ENCODE results near the gene TBC1D14.

Gene TBC1D14

GRCh38 chr4:6909113-6909969 is at the start of gene TBC1D14:
Gene TBC1D14, plus strand, starts transcription at chr4:6909826. Its CDS starts 13,564 bp downstream, at chr4:6923390.
- no peak for DNase-seq (ENCODE audit: low read depth, low spot score)

- no peak for DNase-seq (ENCODE audit: low read depth, low spot score)
Observed at GRCh38 chr4:6868386-6868785, 41.2 kb upstream of the TBC1D14 start.

- DNase-seq (ENCODE audit: low read depth, low spot score), result no peak
Observed at GRCh38 chr4:6869944-6870343, 39.7 kb upstream of the TBC1D14 start.

- no peak for DNase-seq (ENCODE audit: low read depth, low spot score)
Observed at GRCh38 chr4:6873291-6873690, 36.3 kb upstream of the TBC1D14 start.

- no peak for DNase-seq (ENCODE audit: low read depth, low spot score)
Observed at GRCh38 chr4:6873792-6874461, 35.7 kb upstream of the TBC1D14 start.

GRCh38 chr4:6874981-6875380 is 34.6 kb upstream of the TBC1D14 start:
- DNase-seq (ENCODE audit: low read depth, low spot score), result no peak

- no peak for DNase-seq (ENCODE audit: low read depth, low spot score)
Observed at GRCh38 chr4:6875431-6875831, 34.2 kb upstream of the TBC1D14 start.

- no peak for DNase-seq (ENCODE audit: low read depth, low spot score)
Observed at GRCh38 chr4:6876440-6876839, 33.2 kb upstream of the TBC1D14 start.

GRCh38 chr4:6877067-6877466 is 32.6 kb upstream of the TBC1D14 start:
- DNase-seq (ENCODE audit: low read depth, low spot score), result no peak

- DNase-seq (ENCODE audit: low read depth, low spot score), result no peak
Observed at GRCh38 chr4:6878451-6879059, 31.1 kb upstream of the TBC1D14 start.

GRCh38 chr4:6880691-6881090 is 28.9 kb upstream of the TBC1D14 start:
- no peak for DNase-seq (ENCODE audit: low read depth, low spot score)

GRCh38 chr4:6881908-6882307 is 27.7 kb upstream of the TBC1D14 start:
- DNase-seq (ENCODE audit: low read depth, low spot score), result no peak

GRCh38 chr4:6884341-6884870 is 25.2 kb upstream of the TBC1D14 start:
- DNase-seq (ENCODE audit: low read depth, low spot score), result peak; percentile 45

- no peak for DNase-seq (ENCODE audit: low read depth, low spot score)
Observed at GRCh38 chr4:6885953-6886557, 23.6 kb upstream of the TBC1D14 start.

- DNase-seq (ENCODE audit: low read depth, low spot score), result no peak
Observed at GRCh38 chr4:6886886-6887285, 22.7 kb upstream of the TBC1D14 start.

- no peak for DNase-seq (ENCODE audit: low read depth, low spot score)
Observed at GRCh38 chr4:6887591-6888371, 21.8 kb upstream of the TBC1D14 start.

- no peak for DNase-seq (ENCODE audit: low read depth, low spot score)
Observed at GRCh38 chr4:6888506-6889071, 21.0 kb upstream of the TBC1D14 start.

- DNase-seq (ENCODE audit: low read depth, low spot score), result no peak
Observed at GRCh38 chr4:6889101-6889735, 20.4 kb upstream of the TBC1D14 start.

GRCh38 chr4:6889736-6890324 is 19.8 kb upstream of the TBC1D14 start:
- DNase-seq (ENCODE audit: low read depth, low spot score), result no peak

- DNase-seq (ENCODE audit: low read depth, low spot score), result no peak
Observed at GRCh38 chr4:6890358-6890757, 19.3 kb upstream of the TBC1D14 start.

Data from iPS DF 19.7 (cell line).